Urothelium cell line (cell line): ENCODE data around the gene TBC1D22A.

ENCODE experiments used
- DNase-seq: peaks from one replicate; pipeline ENCODE4 v3.0.0; 2011; ENCODE audit warnings: low spot score, mixed read lengths
- FAIRE-seq: peaks from 2 replicates; lab custom pipeline; 2011; peaks lifted over from hg19 to GRCh38; lab: Jason Lieb, UNC

Gene TBC1D22A

DNA sequence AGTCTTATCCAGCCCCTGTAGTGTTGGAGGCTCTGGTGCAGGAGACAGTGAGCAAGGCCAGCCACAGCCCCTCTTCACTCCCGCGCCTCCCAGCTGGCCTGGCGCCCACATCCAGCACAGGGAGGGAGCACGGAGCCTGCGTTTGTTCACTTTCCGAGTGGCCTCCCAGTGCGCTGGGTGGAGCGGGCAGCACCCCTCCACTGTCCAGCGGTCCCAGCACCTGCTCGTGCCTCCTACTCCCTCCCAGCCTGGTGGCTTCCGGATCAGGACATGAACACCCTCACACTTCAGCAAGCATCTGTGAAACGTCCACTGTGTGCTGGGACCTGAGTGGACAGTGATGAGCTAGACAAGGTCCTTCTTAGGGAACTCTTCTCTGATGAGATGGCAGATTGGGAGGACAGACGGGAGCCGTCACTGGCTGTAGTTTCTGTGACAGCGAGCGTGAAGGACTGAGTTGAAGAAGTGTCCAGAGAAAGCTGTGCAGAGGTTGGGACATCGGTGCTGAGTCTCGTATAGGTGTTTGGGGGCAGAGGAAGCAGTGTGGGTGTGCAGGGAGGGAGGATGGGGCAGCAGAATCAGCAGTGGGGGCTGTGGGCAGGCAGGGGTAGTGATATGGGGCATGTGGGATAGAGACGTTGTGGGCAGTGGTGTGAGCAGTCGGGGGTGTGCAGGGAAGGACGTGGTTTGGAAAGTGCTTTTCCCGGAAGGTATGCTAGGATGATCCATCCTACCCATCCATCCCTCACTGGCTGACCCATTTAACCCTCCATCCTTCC lies 256.8 kb downstream of the TBC1D22A start:
- DNase-seq (no peak), FAIRE-seq (no peak)

- no peak for FAIRE-seq
Observed at GRCh38 chr22:47020166-47020565, 257.7 kb downstream of the TBC1D22A start.

GRCh38 chr22:47021371-47022074 lies 259.1 kb downstream of the TBC1D22A start:
- no peak for FAIRE-seq
- no peak for DNase-seq

More at GRCh38 chr22:47020166-47020565, 257.7 kb downstream of the TBC1D22A start:
- DNase-seq = no peak

GRCh38 chr22:47022075-47022473 lies 259.6 kb downstream of the TBC1D22A start:
- FAIRE-seq = no peak
- DNase-seq = no peak

GRCh38 chr22:47022475-47022874 lies 260.0 kb downstream of the TBC1D22A start:
- DNase-seq = no peak
- FAIRE-seq = no peak

GRCh38 chr22:47023871-47024270 lies 261.4 kb downstream of the TBC1D22A start:
- no peak for FAIRE-seq
- DNase-seq = no peak

- DNase-seq (no peak), FAIRE-seq (no peak)
Observed at GRCh38 chr22:47027766-47028165, 265.3 kb downstream of the TBC1D22A start.

GRCh38 chr22:47029244-47030074 lies 267.0 kb downstream of the TBC1D22A start:
- FAIRE-seq (no peak), DNase-seq (no peak)

DNA sequence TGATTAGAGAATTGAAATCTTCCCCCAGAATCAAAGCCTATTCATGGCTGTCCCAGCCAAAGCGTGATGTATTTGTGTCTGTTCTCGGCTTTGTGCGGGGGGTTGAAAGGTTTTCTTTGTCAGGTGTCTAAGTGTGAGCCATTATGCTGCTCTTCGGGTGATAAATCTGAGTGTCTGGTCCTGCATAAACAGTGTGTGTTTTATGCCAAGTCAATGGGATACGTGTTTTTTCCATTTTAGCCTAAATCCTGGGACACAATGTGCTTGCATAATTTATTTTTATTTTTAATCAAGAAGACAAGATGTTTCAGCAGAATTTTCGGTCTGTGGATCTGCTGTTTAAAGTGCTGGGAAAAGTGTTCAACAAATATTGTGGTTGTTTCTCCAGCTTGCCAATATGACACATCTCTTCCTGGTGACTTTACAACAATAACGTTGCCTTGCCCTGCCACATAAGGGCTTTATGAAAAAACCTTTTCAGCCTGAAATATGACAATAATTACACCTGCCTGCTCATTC lies 267.8 kb downstream of the TBC1D22A start:
- FAIRE-seq (no peak), DNase-seq (no peak)

DNA sequence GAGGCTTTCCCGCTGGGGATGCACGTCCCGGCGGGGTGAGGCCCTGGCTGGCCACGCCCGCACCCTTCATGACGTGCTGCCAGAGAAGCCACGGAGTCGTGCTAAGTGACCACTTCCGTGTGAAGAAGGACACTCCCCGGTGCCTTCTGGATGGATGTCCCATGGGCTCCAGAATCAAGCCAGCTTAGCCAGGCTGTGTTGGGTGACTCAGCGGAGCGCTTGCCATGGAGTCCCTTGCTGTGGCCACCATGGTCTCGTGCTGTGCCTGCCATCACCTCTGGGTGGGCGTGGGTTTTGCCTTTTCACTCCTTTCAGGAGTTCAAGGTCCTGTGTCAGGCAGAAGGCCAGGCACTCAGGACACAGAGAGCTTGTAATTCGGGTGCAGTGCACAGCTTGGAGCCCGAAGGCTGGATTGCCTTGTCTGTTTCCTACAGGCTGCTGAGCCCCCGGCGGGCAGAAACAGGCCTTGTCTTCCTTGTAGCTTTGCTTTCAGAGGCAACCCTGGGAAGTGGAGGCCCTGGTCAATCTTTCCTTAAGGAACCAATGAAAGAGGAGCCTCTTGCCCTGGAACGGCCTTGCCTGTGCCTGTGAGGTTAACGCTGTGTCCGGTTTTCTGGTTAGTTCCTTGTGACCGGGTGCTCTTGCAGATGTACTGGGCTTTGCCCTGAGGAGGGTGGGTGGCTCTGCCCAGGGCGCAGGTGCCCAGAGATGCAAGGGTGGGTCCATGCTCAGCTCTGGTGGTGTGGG lies 268.6 kb downstream of the TBC1D22A start:
- DNase-seq (no peak), FAIRE-seq (no peak)

DNA sequence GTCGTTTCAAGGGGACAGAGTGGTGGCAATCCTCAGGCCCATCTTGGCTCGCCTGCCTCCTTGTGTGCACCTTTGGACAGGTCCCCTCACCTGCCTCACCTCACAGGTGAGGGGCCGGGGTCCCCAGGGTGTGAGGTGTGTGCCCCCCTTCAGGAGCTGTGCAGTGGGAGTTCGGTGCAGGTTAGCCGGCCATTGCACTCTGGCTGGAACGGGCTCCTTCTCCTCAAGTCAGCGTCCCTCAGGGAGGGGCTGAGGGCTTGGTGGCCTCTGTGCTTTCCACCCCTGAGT lies 269.1 kb downstream of the TBC1D22A start:
- DNase-seq = no peak
- no peak for FAIRE-seq

DNA sequence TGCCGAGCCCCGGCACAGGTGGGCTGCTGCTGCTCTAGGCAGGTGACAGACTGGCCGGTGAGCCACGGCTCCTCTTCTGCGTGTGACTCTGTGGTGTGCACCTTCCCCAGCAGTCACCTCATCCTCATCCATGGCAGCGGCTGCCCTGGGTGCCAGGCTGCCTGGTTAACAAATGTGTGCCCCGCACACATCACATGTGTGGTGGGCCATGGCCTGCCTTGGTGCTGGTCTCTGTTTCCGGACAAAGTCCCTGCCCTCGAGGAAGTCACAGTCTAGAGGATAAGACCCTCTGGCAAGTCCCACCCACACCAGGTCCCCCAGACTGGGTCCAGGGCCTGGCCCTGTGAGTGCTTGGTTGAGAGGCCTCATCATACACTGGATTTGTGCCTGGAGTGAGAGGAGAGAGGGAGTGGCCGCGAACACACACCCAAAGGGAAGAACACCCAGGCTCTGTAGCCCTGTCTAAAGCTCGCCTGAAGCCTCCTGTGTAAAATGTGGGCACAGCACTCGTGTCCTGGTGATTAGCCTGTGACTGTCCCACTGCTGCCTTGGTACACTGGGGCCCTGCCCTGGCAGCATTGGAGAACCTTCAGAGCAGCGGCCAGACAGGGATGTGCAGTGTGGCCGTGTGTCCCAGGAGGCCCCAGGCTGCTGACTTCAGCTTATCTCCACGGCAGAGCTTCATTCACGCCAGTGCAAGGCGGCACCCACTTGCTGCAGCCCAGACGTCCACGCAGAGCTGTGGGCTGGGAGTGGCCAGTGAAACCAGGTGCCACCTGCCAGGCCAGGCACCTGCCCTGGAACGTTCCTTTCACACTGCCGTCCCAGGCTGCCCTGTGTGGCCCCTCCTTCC lies 269.9 kb downstream of the TBC1D22A start:
- DNase-seq (no peak), FAIRE-seq (no peak)

GRCh38 chr22:47032956-47033647 lies 270.7 kb downstream of the TBC1D22A start:
- FAIRE-seq = no peak

DNA sequence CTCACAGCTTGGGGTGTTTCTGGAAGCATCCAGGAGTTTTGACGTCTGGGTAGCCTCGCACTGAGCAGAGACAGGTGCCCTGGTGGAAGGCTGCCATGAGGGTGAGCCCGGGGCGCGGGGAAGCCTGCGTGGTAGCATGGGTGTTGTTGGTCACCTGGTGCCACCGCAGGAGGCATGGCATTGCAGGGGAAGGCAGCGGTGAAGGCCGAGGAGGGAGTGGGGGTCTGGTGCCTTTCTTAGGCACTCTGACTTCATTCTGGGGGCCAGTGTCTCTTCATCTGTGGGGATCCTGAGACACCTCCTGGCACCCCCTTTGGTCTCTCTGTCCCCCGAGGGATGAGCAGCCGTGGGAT lies 271.2 kb downstream of the TBC1D22A start:
- DNase-seq = no peak
- FAIRE-seq = no peak

More at GRCh38 chr22:47032956-47033647, 270.7 kb downstream of the TBC1D22A start:
- no peak for DNase-seq

DNA sequence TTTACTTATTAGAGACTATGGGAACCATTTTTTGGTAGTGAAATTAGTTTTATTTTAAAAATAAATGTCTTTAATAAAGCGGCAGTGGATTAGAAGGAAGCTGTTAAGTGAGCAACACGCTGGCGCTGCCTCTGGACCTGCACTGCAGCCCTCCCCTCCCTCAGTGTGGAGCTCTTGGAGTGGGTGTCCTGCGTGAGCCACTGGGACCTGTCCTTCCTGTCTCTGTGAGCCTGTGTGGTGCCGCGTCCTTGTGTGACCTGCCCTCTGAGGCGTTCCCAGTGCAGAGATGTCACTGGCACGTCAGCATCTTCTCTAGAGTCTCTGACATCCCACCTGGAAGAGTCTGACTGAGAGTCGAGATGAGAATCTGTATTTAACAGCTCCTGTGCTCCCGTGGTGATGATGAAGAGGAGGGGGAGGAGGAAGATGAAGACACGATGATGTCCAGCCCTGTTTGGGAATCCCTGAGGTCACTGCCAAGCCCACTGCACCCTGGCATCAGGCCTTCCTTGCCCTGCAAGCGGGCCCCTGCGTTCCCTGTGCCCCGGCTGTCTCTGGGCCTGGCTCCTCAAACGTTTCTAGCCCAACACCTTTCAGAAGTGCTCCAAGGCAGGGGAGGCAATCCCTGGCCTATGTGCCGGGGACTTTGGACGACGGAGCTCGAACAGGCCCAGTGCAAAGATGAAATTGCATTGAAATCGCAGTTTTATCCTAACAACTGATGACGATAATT lies 271.8 kb downstream of the TBC1D22A start:
- DNase-seq = no peak
- no peak for FAIRE-seq

DNA sequence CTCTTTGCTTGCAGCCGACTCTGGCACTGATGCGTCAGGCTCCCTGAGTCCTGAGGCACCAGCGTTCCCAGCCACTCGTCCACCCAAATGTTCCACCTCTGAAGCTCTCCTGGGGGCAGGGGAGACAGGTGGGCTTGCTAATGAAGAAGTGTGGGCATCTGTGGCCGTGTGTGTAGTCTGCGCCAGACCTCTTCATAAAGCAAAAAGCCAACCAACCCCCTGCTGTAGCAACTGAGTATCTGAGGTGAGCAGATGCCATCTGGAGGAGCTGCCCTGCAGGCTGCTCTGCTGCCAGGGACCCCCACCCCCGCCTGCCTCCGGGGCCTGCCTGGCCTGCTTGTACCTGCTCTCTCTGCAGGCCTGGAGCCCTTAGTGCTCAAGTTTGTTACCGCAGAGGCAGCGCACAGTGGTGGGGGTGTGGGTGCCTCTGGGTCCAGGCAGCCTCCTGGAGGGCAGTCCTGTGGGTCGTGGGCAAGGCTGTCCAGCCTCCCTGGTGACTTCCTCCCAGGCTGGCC lies 272.5 kb downstream of the TBC1D22A start:
- FAIRE-seq = no peak
- no peak for DNase-seq

DNA sequence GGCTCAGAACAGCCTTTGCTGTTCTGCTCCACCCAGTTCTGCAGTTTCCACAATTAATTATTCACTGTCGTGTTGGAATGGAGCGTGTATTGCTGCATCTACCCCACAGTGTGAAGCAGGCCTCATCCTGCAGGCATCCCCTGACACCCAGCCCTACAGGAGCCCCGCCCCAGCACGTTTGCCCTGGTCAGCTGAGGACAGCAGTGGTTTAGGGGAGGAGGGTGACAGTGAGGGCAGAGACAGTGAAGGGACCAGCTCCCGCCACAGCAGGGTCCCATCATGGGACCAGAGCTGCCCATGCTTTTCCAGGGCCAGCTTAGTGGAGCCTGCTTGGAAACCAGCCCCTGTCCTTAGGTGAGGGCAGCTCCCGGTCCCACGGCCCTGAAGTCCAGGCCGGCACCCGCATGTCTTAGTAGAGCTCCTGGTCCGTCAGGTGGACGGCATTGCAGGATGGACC lies 273.0 kb downstream of the TBC1D22A start:
- FAIRE-seq (no peak), DNase-seq (no peak)

DNA sequence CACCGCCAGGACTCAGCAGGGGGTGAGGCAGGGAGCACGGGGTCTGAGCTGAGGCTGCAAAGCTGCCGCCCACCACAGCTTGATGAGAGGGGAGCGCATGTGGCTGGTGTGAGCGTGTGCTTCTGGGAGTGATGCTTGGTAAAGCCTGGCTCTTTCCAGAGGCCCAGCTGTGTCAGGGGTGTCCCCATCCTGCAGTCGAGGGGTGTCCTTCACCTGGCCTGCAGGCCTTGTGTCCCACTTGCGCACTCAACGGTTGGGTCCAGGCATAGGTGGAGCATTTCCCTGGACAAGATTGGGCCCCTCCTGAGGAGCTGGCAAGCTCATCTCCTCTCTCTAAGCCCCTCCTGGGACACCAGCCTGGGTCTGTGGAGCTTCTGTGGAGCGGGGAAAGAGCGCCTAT lies 273.9 kb downstream of the TBC1D22A start:
- no peak for DNase-seq
- no peak for FAIRE-seq
